GM18868 (cell line): ENCODE results near the gene SMG6.
"Not testable (repeated sequence)": the region's sequence is repeated elsewhere in the genome, so short reads cannot be mapped to it uniquely, and the experiment has no call there.

Experiments
- ATAC-seq: cut with Tn5 transposase; IDR thresholded peaks from one replicate; pipeline ENCODE4 v1.9.1; 2021; ENCODE audit warnings: mild to moderate bottlenecking, moderate library complexity; ENCODE audit not compliant: unreplicated experiment

SMG6 gene

DNA sequence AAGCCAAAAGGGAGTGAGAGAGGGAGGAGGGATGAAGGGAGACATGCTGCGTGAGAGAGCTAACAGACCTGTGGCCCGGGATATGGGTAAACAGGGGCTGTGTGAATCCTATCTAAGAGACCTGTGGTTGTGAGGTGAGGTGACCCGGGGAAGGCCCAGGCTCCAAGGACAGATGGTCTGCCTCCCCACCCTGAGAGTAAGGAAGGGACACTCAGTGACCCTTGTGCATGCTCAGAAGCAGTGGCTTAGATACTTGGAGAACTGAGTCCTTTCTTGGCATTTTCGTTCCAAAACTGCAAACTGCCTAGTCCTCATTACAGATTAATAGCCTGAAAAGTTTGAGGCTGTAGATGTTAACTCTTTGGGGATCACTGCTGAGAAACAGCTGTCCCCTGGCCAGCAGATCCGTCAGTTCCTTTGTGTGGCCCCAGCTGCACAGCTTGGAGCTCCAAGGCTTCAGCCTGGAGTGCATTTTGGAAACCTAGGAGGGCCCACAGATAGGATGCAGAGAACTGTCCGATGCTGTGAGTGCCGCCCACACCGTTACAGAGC, 121.6 kb downstream of the SMG6 start:
- no peak for ATAC-seq

- no peak for ATAC-seq
These were observed 122.2 kb downstream of the SMG6 start for GRCh38 chr17:2181206-2181896.

DNA sequence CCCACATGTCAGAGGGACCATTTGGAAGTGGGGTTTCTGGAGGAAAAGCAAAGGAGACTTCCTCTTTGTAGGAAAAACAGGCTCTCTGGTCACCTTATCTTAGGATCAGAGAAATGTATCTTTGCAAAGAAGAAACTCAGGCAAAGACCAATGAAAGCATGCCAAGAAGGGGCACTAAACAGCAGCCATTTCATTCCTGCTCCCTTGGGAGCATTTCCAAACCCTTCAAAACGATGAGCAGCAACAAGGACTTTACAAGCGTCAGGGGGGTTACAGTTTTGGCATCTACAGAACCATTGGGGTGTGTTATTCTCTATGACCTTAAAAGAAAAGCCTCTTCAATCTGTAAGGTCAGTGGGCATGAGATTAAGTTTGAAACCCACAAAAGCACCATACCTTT, 122.8 kb downstream of the SMG6 start:
- no peak for ATAC-seq

DNA sequence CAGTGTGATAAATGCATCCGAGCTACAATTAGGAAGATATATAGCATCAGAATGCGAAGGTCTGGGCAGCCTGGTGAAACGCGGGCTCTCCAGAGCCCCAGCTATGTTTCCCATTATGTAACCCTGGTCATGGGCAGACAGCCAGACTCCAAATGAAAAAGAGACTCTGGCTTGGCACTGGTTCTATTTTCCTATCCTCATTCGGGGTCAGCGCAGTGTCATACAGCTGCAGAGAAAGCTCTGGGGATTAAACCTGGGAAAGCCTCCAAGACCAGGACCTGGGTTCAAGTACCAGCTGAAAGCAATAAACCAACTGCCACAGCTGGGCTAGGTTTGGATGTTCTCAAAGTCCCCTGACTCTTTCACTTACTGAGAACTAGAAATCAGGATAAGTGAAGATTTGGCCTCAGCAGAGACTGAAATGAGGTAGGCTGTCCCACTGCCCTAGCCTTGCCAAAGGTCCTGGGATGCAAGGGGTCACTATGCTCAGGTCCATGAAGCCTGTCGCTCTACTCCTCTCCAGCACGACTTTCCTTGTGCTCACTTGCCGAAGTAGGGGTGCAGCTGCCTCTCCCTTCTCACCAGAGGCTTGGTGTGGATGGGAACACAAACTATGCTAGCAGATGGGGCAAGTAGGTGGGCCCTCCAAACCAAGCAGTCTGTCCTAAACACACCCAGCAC, 123.8 kb downstream of the SMG6 start:
- ATAC-seq = no peak

DNA sequence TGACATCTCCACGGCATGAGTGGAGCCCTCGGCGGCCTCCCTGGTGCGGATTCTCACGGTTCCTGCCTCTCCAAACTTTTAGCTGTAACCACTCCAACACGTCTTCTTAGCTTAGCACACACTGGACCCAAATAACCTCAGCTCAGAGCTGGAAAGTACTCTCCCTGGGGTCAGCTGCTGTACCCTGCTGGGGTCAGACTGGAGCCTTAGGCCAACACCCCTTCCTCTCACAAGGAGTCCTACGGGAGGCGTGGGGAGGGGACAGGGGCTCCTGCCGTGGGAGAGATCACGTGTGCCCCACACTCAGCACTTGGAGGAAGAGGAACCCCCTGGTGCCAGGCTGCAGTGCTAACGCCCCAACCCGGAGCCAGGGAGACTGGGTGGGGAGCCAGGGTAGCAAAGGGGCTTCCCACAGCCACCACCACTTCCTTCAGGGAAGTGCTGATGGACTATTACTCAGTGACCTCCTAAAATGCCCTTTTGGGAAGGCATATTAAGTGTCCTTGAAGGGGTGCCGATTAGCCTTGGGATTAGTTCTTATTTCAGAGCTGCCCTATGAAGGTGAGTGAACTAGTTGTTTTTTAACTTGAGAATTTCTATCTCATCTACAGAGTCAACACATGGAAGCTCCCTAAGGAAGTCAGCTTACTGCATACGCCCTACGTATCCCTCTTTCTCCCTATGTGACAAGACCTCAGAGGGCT, 124.6 kb downstream of the SMG6 start:
- no peak for ATAC-seq

DNA sequence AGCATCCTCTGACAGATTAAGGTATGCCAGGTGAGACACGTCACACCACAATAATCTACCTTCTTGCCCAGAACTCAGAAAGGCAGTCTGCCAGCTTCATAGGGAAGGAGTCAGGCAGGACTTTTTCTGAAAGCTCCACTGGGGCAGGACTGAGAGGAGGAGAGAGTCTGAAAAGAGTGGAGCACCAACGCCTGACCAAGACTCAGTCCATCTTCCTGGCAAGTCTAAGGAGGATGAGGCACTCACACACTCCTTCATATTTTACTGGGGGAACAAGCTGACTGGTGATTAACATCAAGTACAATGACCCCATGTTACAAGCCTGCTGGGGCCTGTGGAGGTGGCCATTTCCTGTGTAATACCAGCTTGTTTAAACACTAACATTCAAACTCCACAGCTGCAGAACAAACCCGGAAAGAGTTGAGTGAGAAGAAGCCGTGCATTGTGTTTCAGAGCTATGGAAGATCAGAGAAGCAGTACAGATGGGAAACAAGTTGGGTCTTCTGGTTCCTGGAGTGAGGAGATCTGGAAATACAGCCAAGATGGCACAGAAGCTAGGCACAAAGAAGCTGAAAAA, 126.3 kb downstream of the SMG6 start:
- ATAC-seq = no peak

DNA sequence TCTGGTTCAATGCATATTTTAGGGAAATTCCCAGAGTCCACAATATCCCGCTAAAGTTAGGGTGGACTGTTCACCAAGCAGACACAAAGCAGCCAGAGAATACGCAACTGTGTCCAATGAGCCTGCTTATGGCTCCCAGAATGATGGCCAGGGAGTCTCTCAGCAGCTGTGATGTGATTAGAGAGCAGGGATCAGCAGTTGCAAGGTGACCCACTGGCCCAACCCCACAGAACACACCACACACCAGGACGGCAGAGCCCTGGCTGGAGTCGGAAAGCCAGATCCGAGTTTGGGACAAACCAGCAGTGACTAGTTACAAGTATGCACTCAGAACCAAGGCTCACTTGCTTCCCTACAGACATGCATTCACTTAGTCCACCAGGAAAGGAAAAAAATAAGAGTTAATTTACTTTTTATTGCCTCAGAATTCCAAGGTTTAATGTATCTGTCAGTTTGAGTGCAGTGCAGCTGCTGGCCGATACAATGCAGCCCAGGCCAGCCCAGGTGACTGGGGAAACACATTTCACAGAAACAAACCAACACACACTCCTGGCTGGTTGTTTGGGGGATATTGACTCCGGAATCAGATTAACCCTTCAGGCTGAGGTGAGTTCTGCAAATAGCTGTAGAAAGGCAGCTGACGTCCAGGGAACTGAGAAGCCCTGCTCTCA, 127.0 kb downstream of the SMG6 start:
- ATAC-seq = no peak

- ATAC-seq = no peak
These were observed 128.3 kb downstream of the SMG6 start for GRCh38 chr17:2175294-2175628.

DNA sequence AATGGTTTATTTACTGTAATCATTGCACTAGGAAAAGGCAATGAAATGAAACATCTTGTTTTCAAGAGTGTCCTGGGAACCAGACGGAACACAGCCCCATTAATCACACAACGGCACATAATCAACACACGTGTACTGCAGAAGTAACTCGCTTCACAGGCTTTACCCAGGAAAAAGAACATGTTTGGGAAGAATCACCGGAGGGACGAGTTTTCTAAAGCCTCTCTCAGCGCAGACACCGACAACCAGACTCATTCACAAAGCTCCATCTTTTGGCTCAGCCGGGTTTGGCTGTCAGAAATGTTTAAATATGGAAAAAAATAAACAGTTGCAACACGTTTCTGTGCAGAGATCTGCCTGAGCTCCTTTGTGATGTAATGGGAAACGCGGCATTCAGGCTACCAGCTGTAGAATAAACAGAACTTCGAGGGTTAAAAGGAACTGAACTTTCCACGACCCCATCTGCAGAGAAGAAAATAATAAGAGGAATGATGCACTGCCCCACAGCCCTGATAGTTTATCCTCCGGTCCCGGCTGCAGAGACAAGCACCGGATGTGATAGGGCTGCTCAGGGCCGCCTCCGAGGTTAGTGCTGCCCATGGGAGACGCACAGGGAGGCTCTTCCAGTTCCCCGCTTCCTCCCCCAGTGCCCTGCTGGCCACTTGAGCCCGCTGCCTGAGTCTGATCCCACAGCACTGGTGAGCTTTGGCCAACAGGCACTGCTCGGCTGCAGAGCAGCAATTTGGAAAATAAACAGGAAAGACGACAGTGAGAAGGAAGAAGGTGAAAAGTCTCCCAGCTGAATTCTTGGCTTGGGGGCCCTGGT, 128.9 kb downstream of the SMG6 start:
- ATAC-seq = no peak

GRCh38 chr17:2174014-2174413, 129.6 kb downstream of the SMG6 start:
- ATAC-seq = no peak

DNA sequence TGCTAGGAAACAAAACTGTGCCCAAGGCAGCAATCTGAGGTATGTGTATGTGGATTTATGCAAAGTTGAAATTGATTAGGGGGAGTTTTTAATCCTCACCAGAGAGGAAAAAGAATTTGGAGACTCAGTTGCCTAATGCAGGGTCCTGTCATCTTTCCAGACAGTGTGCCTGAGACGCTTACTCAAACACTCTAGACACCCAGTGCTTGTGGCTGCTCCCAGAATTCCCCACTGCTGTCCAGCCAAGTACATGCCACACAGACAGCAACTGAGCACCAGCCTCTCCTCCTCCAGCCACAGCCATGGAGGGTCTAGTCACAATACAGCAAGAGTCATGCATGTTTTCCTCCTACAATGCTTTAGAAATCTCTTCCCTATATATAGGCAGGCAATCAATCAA, 130.6 kb downstream of the SMG6 start:
- no peak for ATAC-seq

GRCh38 chr17:2172077-2172851, 131.3 kb downstream of the SMG6 start:
- ATAC-seq = no peak

GRCh38 chr17:2171702-2172076, 131.9 kb downstream of the SMG6 start:
- no peak for ATAC-seq

GRCh38 chr17:2170023-2170422, 133.6 kb downstream of the SMG6 start:
- ATAC-seq = no peak

DNA sequence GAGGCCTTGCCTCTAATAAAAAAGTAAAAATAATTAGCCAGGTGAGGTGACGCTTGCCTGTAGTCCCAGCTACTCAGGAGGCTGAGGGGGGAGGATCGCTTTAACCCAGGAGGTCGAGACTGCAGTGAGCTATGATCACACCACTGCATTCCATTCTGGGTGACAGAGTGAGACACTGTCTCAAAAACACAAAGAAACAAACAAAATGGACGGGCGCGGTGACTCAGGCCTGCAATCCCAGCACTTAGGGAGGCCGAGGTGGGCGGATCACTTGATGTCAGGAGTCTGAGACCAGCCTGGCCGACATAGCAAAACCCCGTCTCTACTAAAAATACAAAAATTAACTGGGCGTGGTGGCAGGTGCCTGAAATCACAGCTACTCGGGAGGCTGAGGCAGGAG, 137.9 kb downstream of the SMG6 start:
- not testable (repeated sequence) for ATAC-seq

DNA sequence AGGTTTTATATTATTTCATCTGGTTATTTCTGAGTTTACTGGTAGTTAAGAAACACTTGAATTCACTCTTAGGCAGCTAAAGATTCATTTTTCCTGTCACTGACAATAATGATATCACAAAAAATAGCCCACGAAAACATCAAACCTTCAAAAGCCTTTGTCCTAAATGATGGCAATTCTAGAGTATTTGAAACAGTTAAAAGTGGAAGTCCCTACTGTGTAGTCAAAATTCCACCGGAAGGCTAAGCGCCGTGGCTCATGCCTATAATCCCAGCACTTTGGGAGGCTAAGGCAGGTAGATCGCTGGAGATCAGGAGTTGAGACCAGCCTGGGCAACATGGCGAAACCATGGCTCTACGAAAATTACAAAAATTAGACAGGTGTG, 145.2 kb downstream of the SMG6 start:
- no peak for ATAC-seq

DNA sequence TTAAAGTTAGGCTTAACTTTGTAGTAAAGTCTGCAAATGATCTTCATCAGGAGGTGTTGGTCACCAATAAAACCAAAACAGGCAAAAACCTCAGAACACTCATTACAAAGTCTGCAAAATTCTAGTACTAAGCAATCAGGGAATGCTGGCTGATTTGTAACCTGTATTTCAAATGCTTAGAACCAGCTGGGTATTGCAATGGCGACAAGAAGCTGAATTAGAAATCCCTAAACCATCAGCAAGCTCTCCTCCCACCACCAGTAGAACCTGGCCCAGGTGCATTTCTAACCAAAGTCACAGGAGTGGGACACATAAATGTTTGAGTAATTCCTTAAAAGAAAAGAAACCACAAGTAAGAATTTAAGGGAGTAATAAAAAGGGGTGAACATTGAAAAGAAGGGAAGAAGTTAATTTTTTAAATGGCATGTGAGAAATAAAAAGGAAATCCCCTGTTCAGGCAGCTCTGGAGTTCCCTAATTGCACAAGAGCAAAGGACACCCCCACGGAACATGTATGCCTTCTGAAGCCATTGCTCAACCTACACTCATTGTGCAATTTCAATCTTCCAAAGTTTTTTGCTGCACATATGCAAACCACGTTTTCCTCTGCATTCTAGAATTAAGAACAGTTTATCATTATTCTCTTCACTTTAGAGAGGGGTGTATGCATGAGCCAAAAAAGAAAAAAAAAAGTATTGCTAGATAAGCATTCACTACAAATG, 145.8 kb downstream of the SMG6 start:
- ATAC-seq = no peak

DNA sequence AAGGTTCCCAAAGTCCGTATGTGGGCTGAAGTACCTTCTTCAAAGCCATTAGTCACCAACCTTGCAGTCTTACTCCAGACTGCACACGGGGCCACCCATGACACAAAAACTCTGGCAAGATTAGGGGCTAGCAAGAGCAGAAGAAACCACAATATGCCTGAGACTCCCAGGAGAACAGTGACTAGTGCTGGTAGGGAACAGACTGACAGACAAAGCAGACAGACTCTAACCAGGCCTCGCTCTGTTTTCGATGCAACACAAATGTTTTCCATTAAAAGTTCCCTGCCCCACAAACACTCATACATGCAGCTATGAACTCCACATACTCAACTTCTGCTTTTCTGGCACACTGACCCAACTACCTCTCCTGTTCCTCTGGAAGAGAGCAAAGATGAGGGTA, 146.5 kb downstream of the SMG6 start:
- ATAC-seq = no peak

DNA sequence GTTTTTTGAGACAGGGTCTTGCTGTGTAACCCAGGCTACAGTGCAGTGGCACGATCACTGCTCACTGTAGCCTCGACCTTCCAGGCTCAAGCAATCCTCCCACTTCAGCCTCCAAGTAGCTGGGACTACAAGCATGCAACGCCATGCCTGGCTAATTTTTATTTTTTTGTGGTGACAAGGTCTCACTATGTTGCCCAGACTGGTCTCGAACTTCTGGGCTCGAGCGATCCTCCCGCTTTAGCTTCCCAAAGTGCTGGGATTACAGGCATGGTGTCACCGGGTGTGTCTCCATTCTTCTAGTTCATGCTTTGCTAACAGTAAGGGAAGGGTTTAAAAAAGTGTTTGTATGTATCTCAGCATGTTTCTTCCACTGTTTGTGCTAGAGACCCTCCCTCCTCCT, 146.9 kb downstream of the SMG6 start:
- no peak for ATAC-seq
